NCI-H345 (cell line): Measurements from ENCODE around the gene KRTAP4-16.
"Not testable (repeated sequence)": the region's sequence is repeated elsewhere in the genome, so short reads cannot be mapped to it uniquely, and the experiment has no call there.

Experiments used
- DNase-seq: peaks from one replicate; lab custom pipeline; 2025; lab: John Stamatoyannopoulos, UW

The KRTAP4-16 gene

DNA sequence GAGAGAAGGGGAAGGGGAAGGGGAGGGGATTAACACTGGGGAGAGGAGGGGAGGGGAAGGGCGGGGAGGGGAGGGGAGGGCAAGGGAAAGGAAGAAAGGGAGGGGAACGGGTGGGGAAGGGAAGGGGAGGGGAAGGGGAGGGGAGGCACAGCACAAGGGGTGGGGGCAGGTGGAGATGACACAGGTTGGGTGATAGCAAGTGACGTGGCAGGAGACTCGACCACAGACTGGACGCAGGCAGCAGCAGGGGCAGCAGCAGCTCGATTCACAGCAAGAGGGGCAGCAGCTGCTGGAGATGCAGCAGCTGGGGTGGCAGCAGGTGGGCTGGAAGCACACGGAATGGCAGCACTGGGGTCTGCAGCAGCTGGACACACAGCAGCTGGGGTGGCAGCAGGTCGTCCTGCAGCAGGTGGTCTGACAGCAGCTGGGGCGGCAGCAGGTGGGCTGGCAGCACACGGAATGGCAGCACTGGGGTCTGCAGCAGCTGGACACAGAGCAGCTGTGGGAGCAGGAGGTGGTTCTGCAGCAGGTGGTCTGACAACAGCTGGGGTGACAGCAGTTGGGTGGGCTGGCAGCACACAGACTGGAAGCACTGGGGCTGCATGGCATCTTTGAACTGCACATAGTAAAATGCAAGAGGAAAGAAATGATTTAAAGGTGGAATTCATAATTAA, at the start of gene KRTAP4-16:
Gene KRTAP4-16 (minus strand): TSS at position 624 of the 674 bp plus-strand sequence. CDS start 0 bp downstream, at position 624.
- no peak for DNase-seq

DNA sequence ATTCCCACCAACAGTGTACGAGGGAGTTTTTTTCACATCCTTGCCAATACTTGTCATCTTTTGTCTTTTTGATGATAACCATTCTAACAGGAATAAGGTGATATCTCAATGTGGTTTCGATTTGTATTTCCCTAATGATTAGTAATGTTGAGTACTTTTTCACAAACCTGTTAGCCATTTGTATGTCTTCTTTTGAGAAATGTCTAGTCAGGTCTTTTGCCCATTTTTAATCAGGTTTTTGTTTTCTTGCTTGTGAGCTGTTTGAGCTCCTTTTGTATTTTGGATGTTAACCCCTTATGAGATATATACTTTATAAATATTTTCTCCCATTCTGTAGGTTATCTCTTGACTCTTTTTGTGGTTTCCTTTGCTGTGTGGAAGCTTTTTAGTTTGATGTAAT, 49.5 kb upstream of the KRTAP4-16 start:
- DNase-seq, result no peak

DNA sequence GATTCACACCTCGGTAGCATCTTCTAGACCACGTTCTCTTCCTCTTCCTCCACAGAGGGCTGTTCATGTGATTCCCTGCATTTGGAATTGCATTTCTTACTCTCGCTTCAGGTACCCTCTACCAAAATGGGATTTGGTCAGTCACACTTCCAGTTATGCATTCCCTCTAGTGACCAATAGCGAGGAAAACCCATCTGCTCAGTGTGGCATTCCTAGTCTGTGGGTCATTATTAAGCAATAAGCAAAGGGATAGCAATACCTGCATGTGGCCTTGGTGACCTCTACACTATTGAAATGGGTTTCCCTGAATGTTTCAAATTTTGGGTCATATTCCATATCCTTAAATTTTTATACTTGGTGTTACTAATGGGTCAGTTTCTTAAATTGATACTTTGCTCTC, 48.0 kb upstream of the KRTAP4-16 start:
- no peak for DNase-seq

DNA sequence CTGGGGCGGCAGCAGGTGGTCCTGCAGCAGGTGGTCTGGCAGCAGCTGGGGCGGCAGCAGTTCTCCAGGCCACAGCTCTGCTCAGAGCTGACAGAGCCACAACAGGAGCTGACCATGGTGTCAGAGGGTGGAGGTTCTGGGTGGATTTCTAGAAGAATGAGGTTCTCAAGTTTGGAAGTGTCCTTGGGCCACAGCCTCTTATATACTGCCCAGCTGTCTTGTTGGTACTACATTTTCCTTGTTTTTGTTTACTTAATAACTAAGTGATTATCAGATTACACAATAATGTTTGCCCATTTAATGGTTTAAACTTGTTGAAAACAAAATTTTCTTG, 47.6 kb upstream of the KRTAP4-16 start, which contains the start of gene KRTAP4-5:
Gene KRTAP4-5 (minus strand): TSS at position 174 of the 334 bp plus-strand sequence. CDS start 58 bp downstream, at position 116.
- DNase-seq, result no peak

DNA sequence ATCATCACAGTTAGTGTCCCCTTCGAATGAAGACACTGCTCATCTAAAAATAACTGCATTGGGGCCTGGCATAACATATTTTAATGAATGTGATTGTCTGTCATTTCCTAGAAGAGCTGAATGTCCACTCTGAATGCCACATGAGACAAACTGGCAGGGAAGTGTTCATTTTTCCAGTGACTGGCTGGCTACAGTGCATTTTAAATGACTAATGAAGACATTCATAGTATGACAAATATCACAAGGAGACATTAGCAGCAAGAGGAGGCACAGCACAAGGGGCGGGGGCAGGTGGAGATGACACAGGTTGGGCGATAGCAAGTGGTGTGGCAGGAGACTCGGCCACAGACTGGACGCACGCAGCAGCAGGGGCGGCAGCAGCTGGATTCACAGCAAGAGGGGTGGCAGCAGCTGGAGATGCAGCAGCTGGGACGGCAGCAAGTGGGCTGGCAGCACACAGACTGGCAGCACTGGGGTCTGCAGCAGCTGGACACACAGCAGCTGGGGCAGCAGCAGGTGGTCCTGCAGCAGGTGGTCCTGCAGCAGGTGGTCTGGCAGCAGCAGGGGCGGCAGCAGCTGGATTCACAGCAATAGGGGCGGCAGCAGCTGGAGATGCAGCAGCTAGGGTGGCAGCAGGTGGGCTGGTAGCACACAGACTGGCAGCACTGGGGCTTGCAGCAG, 47.1 kb upstream of the KRTAP4-16 start:
- DNase-seq, result not testable (repeated sequence)

DNA sequence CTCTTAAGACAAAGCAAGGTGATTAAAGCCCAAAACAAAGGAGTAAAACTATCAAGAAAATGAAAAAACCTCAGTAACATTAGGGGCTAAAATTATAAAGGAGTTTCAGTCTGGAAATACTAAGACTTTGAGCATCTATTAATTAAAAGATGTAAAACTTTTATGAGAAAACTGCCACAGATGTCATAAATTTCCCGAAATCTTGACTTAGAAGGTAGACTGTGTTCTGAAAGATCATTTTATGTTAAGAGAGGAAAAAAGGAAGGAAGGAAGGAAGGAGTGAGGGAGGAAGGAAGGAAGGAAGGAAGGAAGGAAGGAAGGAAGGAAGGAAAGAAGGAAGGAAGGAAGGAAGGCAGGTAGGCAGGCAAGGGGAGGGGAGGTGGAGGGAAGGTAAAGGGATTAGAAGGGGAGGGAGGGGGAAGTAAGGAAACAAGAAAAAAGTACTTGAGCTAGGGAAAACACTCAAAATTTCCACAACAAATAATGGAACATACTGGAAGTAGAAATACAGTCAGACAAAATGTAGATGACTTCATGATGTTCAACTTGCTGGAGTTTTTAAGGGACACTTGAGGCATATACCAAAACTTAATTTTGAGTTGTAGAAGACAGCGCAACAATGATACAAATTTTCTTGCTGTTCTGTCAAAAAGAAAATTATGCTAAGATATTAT, 45.7 kb upstream of the KRTAP4-16 start:
- DNase-seq, result no peak

DNA sequence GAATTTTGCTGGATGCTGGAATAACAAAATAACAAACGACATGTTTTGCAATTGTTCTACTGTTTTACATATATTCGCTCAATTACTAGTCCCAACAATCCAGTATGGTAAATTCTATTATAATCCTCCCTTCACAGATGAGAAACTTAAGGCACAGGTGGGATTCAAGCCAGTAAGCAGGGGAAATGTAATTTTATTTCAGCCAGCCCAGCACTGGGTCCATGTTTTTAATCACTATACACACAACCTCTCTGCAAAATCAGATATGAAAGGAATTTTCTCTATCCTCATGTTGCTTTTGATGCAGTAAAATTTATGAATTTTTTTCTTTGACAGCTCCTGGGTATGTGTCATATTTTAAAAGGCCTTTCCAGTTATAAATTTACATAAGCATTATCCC, 43.3 kb upstream of the KRTAP4-16 start:
- DNase-seq, result no peak

DNA sequence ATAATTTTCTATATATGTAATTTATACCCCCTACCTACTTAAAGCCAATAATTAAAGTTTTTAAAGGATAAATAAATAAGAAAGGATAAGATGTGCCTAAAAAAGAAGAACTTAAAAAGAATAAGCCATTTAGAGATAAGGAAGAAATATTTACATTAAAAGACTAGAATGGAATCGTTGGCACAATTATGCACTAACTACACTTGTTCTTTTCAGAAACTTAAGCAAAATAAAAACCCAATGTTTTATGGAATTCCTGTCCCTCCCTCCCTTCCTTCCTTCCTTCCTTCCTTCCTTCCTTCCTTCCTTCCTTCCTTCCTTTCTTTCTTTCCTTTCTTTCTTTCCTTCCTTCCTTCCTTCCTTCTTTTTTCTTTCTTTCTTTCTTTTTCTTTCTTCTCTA, 42.8 kb upstream of the KRTAP4-16 start:
- no peak for DNase-seq

DNA sequence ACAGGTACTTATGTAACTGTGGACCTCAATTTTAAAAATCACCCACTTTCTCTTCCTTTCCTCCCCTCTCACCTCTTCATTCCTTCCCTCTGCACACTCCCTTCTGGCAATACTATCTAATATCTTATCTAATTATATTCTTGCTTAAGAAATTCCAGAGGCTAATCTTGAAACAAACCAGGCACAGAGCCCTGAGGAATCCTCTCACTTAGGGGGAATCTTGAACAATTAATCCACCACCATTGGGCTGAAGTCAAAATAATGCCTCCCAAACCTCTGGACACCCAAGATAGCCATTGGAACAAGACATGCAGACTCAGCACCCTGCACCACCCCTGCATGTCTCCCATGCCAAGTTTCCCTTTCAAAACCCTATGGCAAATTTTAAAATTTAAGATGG, 39.4 kb upstream of the KRTAP4-16 start:
- DNase-seq, result no peak

DNA sequence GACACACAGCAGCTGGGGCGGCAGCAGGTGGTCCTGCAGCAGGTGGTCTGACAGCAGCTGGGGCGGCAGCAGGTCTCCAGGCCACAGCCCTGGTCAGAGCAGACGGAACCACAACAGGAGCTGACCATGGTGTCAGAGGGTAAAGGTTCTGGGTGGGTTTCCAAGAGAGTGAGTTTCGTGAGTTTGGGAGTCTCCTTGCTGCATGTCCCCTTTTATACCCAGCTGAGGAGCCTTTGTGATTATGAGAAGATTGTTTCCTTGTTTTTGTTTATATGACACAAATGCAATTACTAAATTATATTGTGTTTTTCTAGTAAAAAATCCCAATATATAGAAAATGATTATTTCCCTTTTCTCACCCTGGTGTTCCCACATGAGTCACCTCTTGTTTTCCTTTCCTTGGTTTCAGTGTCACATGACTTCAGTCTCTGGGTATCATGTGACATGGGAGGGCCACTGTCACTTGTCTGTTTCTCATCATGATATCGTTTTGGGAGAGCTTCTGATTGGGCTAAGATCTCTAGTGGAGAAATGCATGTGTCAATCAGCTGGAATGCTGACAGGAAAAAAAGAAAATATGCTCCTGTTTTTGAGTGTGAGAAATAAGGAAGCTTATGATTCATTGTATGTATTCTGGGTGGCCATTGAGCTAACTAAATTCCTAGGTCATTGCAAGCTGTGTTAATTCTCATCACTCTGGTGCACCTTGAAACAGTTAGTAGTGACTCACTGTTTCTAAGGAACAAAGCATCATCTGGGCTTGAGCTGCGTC, 38.5 kb upstream of the KRTAP4-16 start, which contains the start of gene KRTAP4-6:
Gene KRTAP4-6 (minus strand): TSS at position 185 of the 772 bp plus-strand sequence. CDS start 57 bp downstream, at position 128.
- no peak for DNase-seq

DNA sequence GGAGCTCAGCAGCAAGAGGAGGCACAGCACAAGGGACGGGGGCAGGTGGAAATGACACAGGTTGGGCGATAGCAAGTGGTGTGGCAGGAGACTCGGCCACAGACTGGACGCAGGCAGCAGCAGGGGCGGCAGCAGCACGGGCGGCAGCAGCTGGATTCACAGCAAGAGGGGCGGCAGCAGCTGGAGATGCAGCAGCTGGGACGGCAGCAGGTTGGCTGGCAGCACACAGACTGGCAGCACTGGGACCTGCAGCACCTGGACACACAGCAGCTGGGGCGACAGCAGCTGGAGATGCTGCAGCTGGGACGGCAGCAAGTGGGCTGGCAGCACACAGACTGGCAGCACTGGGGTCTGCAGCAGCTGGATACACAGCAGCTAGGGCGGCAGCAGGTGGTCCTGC, 37.9 kb upstream of the KRTAP4-16 start:
- not testable (repeated sequence) for DNase-seq

DNA sequence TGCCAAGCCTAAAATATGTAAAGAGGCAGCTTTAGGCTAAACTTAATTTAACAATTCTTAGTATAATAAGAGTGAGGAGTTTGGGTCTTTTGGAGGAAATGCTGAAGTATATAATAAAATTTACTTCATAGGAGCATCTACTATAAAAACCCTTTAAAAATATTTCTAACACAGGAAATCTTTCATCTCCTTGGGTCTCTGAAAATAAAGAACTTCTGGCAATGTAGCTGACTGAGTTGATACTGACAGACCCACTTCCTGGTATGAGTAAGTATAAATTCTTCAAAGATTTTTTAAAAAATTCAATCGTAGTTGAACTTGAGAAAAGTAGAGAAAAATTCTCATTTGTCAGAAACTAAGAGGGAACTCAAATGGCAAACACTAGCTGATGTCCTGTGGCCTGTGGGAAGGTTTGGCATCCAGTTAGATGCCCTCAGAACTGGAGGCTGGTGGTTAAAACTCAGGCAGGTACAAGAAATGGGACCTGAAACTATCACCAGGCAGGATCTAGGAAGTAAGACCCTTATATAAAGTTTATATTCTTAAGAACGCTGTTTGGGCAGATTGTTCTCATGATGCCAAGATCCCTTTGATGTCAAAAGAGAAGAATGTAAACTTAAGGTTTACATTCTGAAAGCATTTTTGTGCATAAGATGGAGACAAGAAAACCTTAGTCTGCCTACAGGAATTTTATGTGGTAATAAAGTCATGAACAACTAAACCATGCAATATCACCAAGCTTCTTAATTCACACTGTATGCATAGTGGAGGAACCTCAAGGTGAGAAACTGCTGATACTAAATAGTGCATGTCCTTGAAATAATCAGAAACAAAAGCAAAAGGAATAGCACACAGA, 32.1 kb upstream of the KRTAP4-16 start:
- no peak for DNase-seq

DNA sequence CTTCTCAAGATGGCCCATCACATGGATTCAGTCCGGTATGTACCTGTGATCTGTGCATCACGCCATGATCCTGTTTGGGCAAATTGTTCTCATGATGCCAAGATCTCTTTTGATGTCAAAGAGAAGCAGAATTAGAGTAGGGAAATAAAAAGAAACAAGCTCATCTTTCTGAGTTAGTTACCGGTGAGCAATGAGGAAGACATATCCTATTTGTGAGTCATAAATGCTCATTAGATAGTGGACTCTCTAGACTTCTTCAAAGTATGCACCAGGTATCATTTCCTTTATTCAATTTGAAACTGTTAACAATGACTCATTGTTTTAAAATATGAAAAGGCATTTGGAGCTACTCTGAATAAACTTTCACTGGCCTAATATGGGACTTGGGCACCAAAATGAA, 30.0 kb upstream of the KRTAP4-16 start:
- no peak for DNase-seq

DNA sequence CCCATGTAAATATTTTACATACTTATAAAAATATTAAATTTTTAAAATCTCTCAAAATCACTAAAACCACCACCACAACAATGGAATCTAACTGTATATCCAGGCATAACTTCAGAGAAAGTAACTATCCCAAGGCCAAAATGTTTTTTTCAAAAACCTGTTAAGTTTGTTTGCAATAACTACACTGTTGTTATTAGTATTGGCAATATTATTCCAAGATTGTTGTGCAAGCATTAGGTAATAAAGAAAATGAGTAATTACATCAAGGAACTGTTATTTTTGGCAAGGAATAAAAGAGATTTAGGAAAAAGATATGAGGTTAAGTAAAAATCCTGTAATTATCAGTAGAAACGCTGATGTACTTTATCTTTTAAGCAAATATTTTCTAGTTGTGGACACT, 25.4 kb upstream of the KRTAP4-16 start:
- DNase-seq, result no peak

DNA sequence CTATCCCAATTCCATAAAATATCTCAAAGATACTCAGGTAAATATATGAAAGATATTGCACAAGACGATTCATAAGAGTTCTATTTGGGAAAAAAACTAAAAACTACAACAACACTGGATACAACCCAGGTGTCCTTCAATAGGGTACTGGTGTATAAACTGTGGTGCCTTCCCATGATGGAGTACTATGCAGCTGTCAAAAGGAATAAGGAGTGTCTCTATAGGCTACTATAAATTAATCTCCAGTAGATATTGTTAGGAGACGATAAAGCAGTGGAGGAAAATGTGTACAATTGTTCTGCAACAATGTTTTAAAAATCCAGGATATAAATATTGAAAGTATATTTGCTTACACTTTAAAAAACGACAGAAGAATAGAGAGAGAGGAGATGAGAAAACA, 24.4 kb upstream of the KRTAP4-16 start:
- no peak for DNase-seq

DNA sequence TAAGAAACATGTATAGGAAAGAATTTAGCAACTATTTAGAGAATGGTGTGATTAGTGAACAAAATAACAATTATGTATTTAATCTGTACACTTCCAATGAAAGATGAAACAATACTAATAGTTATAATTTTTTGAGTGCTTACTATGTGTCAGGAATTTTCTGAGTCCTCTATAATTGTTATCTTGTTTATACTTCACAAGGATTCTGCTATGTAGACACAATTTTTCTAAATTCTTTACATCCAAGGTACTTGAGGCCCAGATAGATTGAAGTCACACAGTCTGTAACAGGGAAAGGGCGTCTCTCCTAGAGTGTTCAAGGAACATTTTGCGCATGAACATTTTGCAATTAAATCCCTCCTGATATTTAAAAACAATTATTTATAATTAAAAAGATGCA, 23.1 kb upstream of the KRTAP4-16 start:
- no peak for DNase-seq

DNA sequence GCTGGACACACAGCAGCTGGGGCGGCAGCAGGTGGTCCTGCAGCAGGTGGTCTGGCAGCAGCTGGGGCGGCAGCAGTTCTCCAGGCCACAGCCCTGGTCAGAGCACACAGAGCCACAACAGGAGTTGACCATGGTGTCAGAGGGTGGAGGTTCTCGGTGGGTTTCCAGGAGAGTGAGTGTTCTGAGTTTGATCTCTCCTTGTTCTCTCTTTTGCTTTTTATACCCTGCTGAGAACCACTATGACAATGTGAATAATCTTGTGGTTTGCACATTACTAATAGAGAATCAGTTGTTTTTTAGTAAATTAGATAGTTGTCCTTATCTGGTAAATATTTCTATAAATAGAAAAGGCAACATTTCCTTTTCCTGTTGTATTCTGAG, 22.0 kb upstream of the KRTAP4-16 start, which contains the start of gene KRTAP4-12:
Gene KRTAP4-12 (minus strand): TSS at position 192 of the 381 bp plus-strand sequence. CDS start 60 bp downstream, at position 132.
- DNase-seq, result not testable (repeated sequence)

DNA sequence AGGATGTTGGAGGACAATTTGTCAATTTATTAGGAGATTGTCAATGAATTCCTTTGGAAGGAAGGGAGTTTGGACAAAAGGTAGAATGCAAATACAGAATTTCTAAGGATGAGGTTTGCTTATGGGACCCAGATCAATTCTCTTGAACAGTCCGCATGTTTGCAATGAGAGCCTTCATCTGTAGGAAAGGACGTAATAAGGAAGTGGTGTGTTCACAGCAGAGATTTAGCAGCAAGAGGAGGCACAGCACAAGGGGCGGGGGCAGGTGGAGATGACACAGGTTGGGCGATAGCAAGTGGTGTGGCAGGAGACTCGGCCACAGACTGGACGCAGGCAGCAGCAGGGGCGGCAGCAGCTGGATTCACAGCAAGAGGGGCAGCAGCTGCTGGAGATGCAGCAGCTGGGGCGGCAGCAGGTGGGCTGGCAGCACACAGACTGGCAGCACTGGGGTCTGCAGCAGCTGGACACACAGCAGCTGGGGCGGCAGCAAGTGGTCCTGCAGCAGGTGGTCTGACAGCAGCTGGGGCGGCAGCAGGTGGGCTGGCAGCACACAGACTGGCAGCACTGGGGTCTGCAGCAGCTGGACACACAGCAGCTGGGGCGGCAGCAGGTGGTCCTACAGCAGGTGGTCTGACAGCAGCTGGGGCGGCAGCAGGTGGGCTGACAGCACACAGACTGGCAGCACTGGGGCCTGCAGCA, 21.4 kb upstream of the KRTAP4-16 start:
- DNase-seq, result not testable (repeated sequence)

DNA sequence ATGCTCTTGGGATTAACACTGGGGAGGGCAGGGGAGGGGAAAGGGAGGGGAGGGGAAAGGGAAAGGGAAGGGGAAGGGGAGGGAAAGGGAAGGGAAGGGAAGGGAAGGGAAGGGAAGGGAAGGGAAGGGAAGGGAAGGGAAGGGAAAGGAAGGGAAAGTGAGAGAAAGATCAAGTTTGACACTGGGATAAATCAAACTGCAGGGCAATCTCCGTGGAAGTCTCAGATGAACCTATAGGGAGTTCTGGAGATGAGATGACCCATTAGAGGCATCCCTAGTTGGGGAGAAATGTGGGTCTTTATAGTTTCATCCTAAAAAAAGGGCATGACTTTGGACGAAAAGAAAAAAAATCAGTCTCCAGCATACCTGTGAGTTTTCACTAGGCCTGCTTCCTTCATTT, 19.7 kb upstream of the KRTAP4-16 start:
- DNase-seq, result no peak
